ENCODE results near the gene ROR1. TPM values are rescaled to one million over a fixed set of nuclear protein-coding genes. Genes with fewer than 3 reads are reported as not detected.

Gene ROR1
- total and polyA plus RNA-seq, 3 donors from 2014 or later: 3.3 to 5.1 (median 4.6) TPM

GRCh38 chr1:63903947-63904610, 130.3 kb downstream of the ROR1 start:
- TF ChIP-seq POLR2A (IDR thresholded peaks at IDR 0.05) (no peak), CTCF (IDR thresholded peaks at IDR 0.05) (no peak)
- 86 to 89% methylated on average over 5 of the region's 5 CpGs for WGBS, 2 donors
- H3K27ac ChIP-seq: no peak overlapping the region
- H3K36me3 ChIP-seq (ENCODE audit: low read depth, missing control alignments): no peaks in the 10 kb centered on the region
- no peak overlapping the region for H3K4me3 ChIP-seq
- no peaks in the 10 kb centered on the region for H3K4me1 ChIP-seq
- intact Hi-C loops (cut with DNase I; ENCODE audit: low total_unique reads): no loop called here
- H3K27me3 ChIP-seq: no peaks in the 10 kb centered on the region
- no peak for DNase-seq
- no peaks in the 10 kb centered on the region for H3K9me3 ChIP-seq

GRCh38 chr1:63904826-63905225, 131.0 kb downstream of the ROR1 start:
- no peak for DNase-seq
- Histone ChIP-seq H3K4me3 (no peak overlapping the region), H3K36me3 (ENCODE audit: low read depth, missing control alignments) (no peaks in the 10 kb centered on the region), H3K9me3 (no peaks in the 10 kb centered on the region), H3K27ac (no peak overlapping the region), H3K27me3 (no peaks in the 10 kb centered on the region), H3K4me1 (no peaks in the 10 kb centered on the region)
- intact Hi-C loops (cut with DNase I; ENCODE audit: low total_unique reads): no loop called here
- TF ChIP-seq POLR2A (IDR thresholded peaks at IDR 0.05) (no peak), CTCF (IDR thresholded peaks at IDR 0.05) (no peak)
- 91 to 95% methylated on average over 2 of the region's 2 CpGs for WGBS, 2 donors

GRCh38 chr1:63906047-63906704, 132.4 kb downstream of the ROR1 start:
- Histone ChIP-seq H3K36me3 (ENCODE audit: low read depth, missing control alignments) (no peaks in the 10 kb centered on the region), H3K4me1 (no peaks in the 10 kb centered on the region), H3K4me3 (no peak overlapping the region), H3K27ac (no peak overlapping the region), H3K9me3 (no peaks in the 10 kb centered on the region), H3K27me3 (no peaks in the 10 kb centered on the region)
- no peak for DNase-seq
- intact Hi-C loops (cut with DNase I; ENCODE audit: low total_unique reads): no loop called here
- TF ChIP-seq POLR2A (IDR thresholded peaks at IDR 0.05): no peak
- no peak for TF ChIP-seq CTCF (IDR thresholded peaks at IDR 0.05)
- WGBS, 2 donors: 54 to 67% methylated on average over 8 of the region's 8 CpGs

- Histone ChIP-seq H3K4me3 (no peak overlapping the region), H3K27ac (no peak overlapping the region), H3K4me1 (no peaks in the 10 kb centered on the region), H3K36me3 (ENCODE audit: low read depth, missing control alignments) (no peaks in the 10 kb centered on the region), H3K27me3 (no peaks in the 10 kb centered on the region), H3K9me3 (no peaks in the 10 kb centered on the region)
- WGBS, 2 donors: 79 to 80% methylated on average over 6 of the region's 6 CpGs
- intact Hi-C loops (cut with DNase I; ENCODE audit: low total_unique reads): no loop called here
- no peak for DNase-seq
- TF ChIP-seq CTCF (IDR thresholded peaks at IDR 0.05): no peak
- TF ChIP-seq POLR2A (IDR thresholded peaks at IDR 0.05): no peak
Observed at GRCh38 chr1:63907051-63907450, 133.2 kb downstream of the ROR1 start.

- DNase-seq: no peak
Observed at GRCh38 chr1:63908016-63908415, 134.2 kb downstream of the ROR1 start.

More at GRCh38 chr1:63908016-63908415, 134.2 kb downstream of the ROR1 start:
- Histone ChIP-seq H3K9me3 (no peaks in the 10 kb centered on the region), H3K4me3 (no peak overlapping the region), H3K27ac (no peak overlapping the region), H3K36me3 (ENCODE audit: low read depth, missing control alignments) (no peaks in the 10 kb centered on the region), H3K4me1 (peaks cover 8% of the 10 kb centered on the region), H3K27me3 (no peaks in the 10 kb centered on the region)
- 88 to 94% methylated on average over 1 of the region's 1 CpG for WGBS, 2 donors
- TF ChIP-seq POLR2A (IDR thresholded peaks at IDR 0.05): no peak
- no peak for TF ChIP-seq CTCF (IDR thresholded peaks at IDR 0.05)
- intact Hi-C loops (cut with DNase I; ENCODE audit: low total_unique reads): no loop called here

All from testis (tissue), 3 donors.